ENCODE results near the gene ZNF107. TPM values are rescaled to one million over a fixed set of nuclear protein-coding genes. Genes with fewer than 3 reads are reported as not detected.
"Not testable (repeated sequence)": the region's sequence is repeated elsewhere in the genome, so short reads cannot be mapped to it uniquely, and the experiment has no call there.

ZNF107 gene
- polyA plus RNA-seq, 4 donors = 10.1 to 11.2 (median 10.5) TPM

GRCh38 chr7:64729089-64729848 lies 63.3 kb downstream of the ZNF107 start:
- DNase-seq (ENCODE audit: low read depth in 4 of 4, low spot score in 2 of 4) = no peak

- no peak for DNase-seq (ENCODE audit: low read depth in 4 of 4, low spot score in 2 of 4)
Observed at GRCh38 chr7:64733550-64734240, 67.8 kb downstream of the ZNF107 start.

- no peak for DNase-seq (ENCODE audit: low read depth in 4 of 4, low spot score in 2 of 4)
Observed at GRCh38 chr7:64736575-64736974, 70.6 kb downstream of the ZNF107 start.

GRCh38 chr7:64738403-64738802 lies 72.5 kb downstream of the ZNF107 start:
- DNase-seq (ENCODE audit: low read depth in 4 of 4, low spot score in 2 of 4) = not testable (repeated sequence)

- not testable (repeated sequence) for DNase-seq (ENCODE audit: low read depth in 4 of 4, low spot score in 2 of 4)
Observed at GRCh38 chr7:64738953-64739352, 73.0 kb downstream of the ZNF107 start.

- no peak for DNase-seq (ENCODE audit: low read depth in 4 of 4, low spot score in 2 of 4)
Observed at GRCh38 chr7:64744680-64745079, 78.7 kb downstream of the ZNF107 start.

GRCh38 chr7:64747802-64748201 lies 81.9 kb downstream of the ZNF107 start:
- DNase-seq (ENCODE audit: low read depth in 4 of 4, low spot score in 2 of 4) = no peak

GRCh38 chr7:64753032-64753431 lies 87.1 kb downstream of the ZNF107 start:
- no peak for DNase-seq (ENCODE audit: low read depth in 4 of 4, low spot score in 2 of 4)

GRCh38 chr7:64755865-64756264 lies 89.9 kb downstream of the ZNF107 start:
- DNase-seq (ENCODE audit: low read depth in 4 of 4, low spot score in 2 of 4) = no peak

GRCh38 chr7:64758151-64758550 lies 92.2 kb downstream of the ZNF107 start:
- no peak for DNase-seq (ENCODE audit: low read depth in 4 of 4, low spot score in 2 of 4)

Other genes with a start within 250 kb of the ZNF107 start
- gene ZNF680, start 103.1 kb upstream of the ZNF107 start, polyA plus RNA-seq (ENCODE audit: insufficient read length in 4 of 4) = 10 to 100 TPM; 15.8 to 19.9 (median 17.2) TPM
- gene ZNF138, start 128.3 kb downstream of the ZNF107 start, polyA plus RNA-seq (ENCODE audit: insufficient read length in 4 of 4) = 10 to 100 TPM; 16.7 to 22.7 (median 19.2) TPM
- gene ZNF273, start 237.1 kb downstream of the ZNF107 start, polyA plus RNA-seq (ENCODE audit: insufficient read length in 4 of 4) = 10 to 100 TPM in 3 of 4 donors, 1 to 10 TPM in 1; 9.9 to 10.3 (median 10.2) TPM